WTC11 (cell line): Measurements from ENCODE around the gene TEDC2.

Experiments used
- ATF3 ChIP-seq: sonication (generic); formaldehyde crosslinking; conservative IDR thresholded peaks from 2 replicates; pipeline ENCODE4 v1.8.1; 2022; ENCODE audit warnings: mild to moderate bottlenecking, missing genetic modification reagents
- CTCF ChIP-seq: fragments of 200-600 bp; IDR thresholded peaks from 2 replicates; pipeline ENCODE4 v1.8.0; 2022; ENCODE audit warnings: antibody characterized with exemption
- SMAD3 ChIP-seq: sonication (generic); formaldehyde crosslinking; IDR thresholded peaks from 2 replicates; pipeline ENCODE4 v1.8.0; 2022; ENCODE audit warnings: missing genetic modification reagents, mild to moderate bottlenecking, borderline replicate concordance
- USF2 ChIP-seq: sonication (generic); formaldehyde crosslinking; IDR thresholded peaks from 2 replicates; pipeline ENCODE4 v1.8.1; 2023; ENCODE audit warnings: mild to moderate bottlenecking, missing genetic modification reagents, moderate library complexity
- ZNF317 ChIP-seq: sonication (generic); formaldehyde crosslinking; IDR thresholded peaks from 2 replicates; pipeline ENCODE4 v1.8.1; 2023; ENCODE audit warnings: low read depth, mild to moderate bottlenecking, moderate library complexity, missing genetic modification reagents, borderline replicate concordance

DNA sequence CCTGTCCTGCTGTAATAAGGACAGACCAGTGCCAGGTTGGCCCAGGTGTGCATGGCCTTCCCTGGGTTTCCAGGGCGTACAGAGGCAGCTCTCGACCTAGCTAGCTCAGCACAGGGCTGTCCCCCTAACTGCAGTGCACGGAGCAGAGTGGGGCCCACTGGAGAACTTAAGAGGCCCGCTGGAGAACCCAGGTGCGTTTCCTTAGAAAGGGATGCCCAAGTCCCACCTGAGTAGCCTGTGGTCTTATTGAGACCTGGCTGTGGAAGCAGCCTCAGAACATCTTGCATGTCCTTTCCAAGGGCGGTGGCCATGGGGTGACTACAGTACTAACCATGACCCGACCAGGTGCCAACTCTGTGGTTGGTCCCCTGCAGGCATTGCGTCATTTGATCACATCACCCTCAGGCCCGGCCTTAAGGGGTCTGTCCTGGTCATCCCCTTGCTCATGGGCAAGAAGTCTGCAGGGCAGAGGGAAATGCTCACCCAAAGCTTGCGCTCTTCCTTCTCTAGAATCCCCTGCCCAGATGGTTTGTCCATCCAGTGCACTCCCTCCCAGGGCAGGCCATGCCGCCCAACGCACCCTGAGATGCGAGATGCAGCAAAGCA is 34.0 kb upstream of the TEDC2 start:
- TF ChIP-seq ZNF317 (CRISPR knock-in tag) (no peak), ATF3 (CRISPR knock-in tag) (no peak), SMAD3 (CRISPR knock-in tag) (no peak), USF2 (CRISPR knock-in tag) (no peak), CTCF (no peak)
